Loucy (cell line): ENCODE results near the gene SSH2.

Source experiments
- H2AFZ ChIP-seq: fragments of 200-600 bp; sonication (generic); 2 replicates; pipeline ENCODE4 v1.6.0; 2016; ENCODE audit warnings: antibody characterized with exemption, mild to moderate bottlenecking, low read length, moderate library complexity
- H3F3A ChIP-seq: fragments of 200-600 bp; 2 replicates; pipeline ENCODE4 v1.6.0; 2016; ENCODE audit warnings: antibody characterized with exemption, low read depth, mild to moderate bottlenecking
- H3K27me3 ChIP-seq: fragments of 200-600 bp; sonication (generic); 2 replicates; pipeline ENCODE4 v1.6.1; 2014; ENCODE audit warnings: low read length, mild to moderate bottlenecking; ENCODE audit not compliant: insufficient read depth, poor library complexity, severe bottlenecking
- H3K36me3 ChIP-seq: fragments of 200-600 bp; sonication (generic); 2 replicates; pipeline ENCODE4 v1.6.1; 2016; ENCODE audit warnings: low read length; ENCODE audit not compliant: insufficient read depth
- H3K4me1 ChIP-seq: fragments of 200-600 bp; sonication (generic); 2 replicates; pipeline ENCODE4 v1.5.1; 2014; ENCODE audit warnings: low read length, mild to moderate bottlenecking; ENCODE audit not compliant: insufficient read depth, poor library complexity, severe bottlenecking
- H3K4me2 ChIP-seq: fragments of 200-600 bp; sonication (generic); 2 replicates; pipeline ENCODE4 v1.6.0; 2014; ENCODE audit warnings: antibody characterized with exemption, low read length, low read depth, mild to moderate bottlenecking; ENCODE audit not compliant: poor library complexity, severe bottlenecking
- H3K4me3 ChIP-seq: fragments of 200-600 bp; sonication (generic); 2 replicates; pipeline ENCODE4 v1.5.1; 2014; ENCODE audit warnings: low read length, mild to moderate bottlenecking, mixed read lengths; ENCODE audit not compliant: poor library complexity, severe bottlenecking
- H3K79me2 ChIP-seq: fragments of 200-600 bp; sonication (generic); 2 replicates; pipeline ENCODE4 v1.6.1; 2014; ENCODE audit warnings: low read length; ENCODE audit not compliant: insufficient read depth
- H3K9ac ChIP-seq: fragments of 200-600 bp; sonication (generic); 2 replicates; pipeline ENCODE4 v1.6.0; 2014; ENCODE audit warnings: mild to moderate bottlenecking, low read depth, low read length, moderate library complexity; ENCODE audit not compliant: poor library complexity, severe bottlenecking
- H3K9me2 ChIP-seq: fragments of 200-600 bp; sonication (generic); replicated peaks from 2 replicates; pipeline ENCODE4 v1.6.1; 2016; ENCODE audit warnings: low read depth, low read length, mixed read lengths
- H3K9me3 ChIP-seq: fragments of 200-600 bp; sonication (generic); 2 replicates; pipeline ENCODE4 v1.6.1; 2014; ENCODE audit warnings: mild to moderate bottlenecking, antibody characterized with exemption, low read length, low read depth; ENCODE audit not compliant: insufficient read depth
- H4K20me1 ChIP-seq: fragments of 200-600 bp; sonication (generic); 2 replicates; pipeline ENCODE4 v1.6.0; 2014; ENCODE audit warnings: antibody characterized with exemption, low read length, mild to moderate bottlenecking; ENCODE audit not compliant: insufficient read depth, poor library complexity, severe bottlenecking
- EZH2phosphoT487 ChIP-seq: fragments of 200-600 bp; IDR thresholded peaks from 2 replicates; pipeline ENCODE4 v1.6.1; 2018; ENCODE audit warnings: antibody characterized with exemption, mild to moderate bottlenecking, moderate library complexity, borderline replicate concordance
- TF ChIP-seq, protein P1 (sequence below): fragments of 200-600 bp; sonication (generic); conservative IDR thresholded peaks from 2 replicates; pipeline ENCODE4 v1.5.1; 2014; ENCODE audit warnings: mild to moderate bottlenecking, antibody characterized with exemption, low read length

SSH2 gene

DNA sequence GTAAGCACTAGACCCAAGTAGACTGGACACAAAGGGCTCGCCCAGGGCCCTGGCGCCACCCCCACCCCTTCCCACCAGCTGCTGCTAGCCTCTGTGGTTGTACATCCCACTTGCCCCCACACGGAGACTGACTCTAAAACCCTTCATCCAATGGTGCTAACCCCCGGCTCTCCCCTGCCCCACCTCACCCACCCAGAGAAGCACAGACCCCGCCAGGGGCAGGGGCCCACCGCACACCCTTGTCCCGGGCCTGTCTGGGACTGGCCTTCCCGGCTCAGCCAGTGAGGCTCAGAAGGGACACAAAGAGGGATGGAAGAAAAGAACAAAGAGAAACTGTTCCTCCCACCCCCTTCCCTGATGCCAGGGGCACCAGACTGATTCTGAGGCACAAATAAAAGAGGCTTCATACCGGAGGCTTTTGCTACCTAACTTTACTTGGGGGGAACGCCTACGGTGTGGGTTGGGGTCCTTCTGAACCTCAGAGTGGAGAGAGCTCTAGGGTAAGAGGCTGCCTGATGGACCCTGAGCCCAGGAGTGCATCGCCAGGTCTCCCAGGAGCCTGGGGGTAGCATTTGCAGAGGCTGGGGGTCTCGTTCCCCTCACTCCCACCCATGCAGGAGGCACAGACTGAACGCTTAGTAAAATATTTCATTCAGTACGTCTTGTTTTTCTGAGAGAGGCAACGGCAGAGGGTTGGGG lies 315.5 kb downstream of the SSH2 start:
- Histone ChIP-seq H4K20me1 (no peaks in the 10 kb centered on the region), H3K9me2 (no peaks in the 10 kb centered on the region), H3F3A (no peaks in the 10 kb centered on the region), H3K4me1 (peaks cover 7% of the 10 kb centered on the region), H3K9ac (no peak overlapping the region), H2AFZ (no peak overlapping the region), H3K4me3 (no peak overlapping the region), H3K79me2 (no peaks in the 10 kb centered on the region), H3K9me3 (no peaks in the 10 kb centered on the region), H3K36me3 (no peaks in the 10 kb centered on the region), H3K27me3 (no peaks in the 10 kb centered on the region), H3K4me2 (no peak overlapping the region)
- TF ChIP-seq EZH2phosphoT487: no peak
- TF ChIP-seq, protein P1, sequence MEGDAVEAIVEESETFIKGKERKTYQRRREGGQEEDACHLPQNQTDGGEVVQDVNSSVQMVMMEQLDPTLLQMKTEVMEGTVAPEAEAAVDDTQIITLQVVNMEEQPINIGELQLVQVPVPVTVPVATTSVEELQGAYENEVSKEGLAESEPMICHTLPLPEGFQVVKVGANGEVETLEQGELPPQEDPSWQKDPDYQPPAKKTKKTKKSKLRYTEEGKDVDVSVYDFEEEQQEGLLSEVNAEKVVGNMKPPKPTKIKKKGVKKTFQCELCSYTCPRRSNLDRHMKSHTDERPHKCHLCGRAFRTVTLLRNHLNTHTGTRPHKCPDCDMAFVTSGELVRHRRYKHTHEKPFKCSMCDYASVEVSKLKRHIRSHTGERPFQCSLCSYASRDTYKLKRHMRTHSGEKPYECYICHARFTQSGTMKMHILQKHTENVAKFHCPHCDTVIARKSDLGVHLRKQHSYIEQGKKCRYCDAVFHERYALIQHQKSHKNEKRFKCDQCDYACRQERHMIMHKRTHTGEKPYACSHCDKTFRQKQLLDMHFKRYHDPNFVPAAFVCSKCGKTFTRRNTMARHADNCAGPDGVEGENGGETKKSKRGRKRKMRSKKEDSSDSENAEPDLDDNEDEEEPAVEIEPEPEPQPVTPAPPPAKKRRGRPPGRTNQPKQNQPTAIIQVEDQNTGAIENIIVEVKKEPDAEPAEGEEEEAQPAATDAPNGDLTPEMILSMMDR: no peak

DNA sequence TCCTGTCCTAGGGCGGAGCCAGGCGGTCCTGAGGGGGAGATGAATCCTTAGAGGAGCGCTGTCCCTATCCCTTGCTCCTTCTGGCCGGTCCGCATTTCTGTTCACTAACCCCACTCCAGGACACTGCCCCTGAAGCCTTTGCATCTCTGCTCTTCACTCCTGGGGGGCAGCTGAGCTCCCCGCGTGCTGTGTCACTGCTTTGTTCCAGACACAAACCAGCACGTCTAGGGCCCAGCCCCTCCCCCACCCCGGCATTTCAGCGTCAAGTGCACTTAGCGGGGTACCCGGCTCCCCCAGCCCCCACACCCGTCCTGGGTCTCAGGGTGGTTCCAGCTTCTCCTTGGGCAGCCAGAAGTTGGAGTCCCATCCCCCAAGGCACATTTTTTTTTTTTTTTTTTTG lies 316.2 kb downstream of the SSH2 start:
- no peak overlapping the region for H2AFZ ChIP-seq
- H3K9me2 ChIP-seq: no peaks in the 10 kb centered on the region
- H3K4me1 ChIP-seq: peaks cover 7% of the 10 kb centered on the region
- H3K9ac ChIP-seq: no peak overlapping the region
- no peaks in the 10 kb centered on the region for H4K20me1 ChIP-seq
- H3K9me3 ChIP-seq: no peaks in the 10 kb centered on the region
- no peaks in the 10 kb centered on the region for H3K79me2 ChIP-seq
- H3K4me3 ChIP-seq: no peak overlapping the region
- no peaks in the 10 kb centered on the region for H3F3A ChIP-seq
- H3K4me2 ChIP-seq: no peak overlapping the region
- TF ChIP-seq EZH2phosphoT487: no peak
- TF ChIP-seq, protein P1: no peak
- no peaks in the 10 kb centered on the region for H3K27me3 ChIP-seq
- H3K36me3 ChIP-seq: no peaks in the 10 kb centered on the region

DNA sequence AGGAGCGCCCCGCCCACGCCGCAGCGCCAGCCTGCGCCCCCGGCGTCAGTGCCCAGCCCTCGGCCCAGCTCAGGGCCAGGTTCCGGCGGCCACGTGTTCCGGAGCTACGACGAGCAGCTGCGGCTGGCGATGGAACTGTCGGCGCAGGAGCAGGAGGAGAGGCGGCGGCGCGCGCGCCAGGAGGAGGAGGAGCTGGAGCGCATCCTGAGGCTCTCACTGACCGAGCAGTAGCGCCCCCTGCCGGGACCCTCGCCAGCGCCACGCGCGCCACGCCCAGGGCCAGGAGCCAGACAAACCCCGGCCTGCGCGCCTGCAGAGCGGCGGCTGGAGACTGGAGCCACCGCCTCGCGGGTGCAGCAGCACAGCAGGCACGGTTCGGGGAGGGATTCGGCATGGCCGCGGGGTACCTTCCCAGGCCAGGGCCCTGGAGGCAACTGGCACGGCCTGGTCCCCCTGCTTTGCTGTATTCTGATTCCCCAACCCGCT lies 316.6 kb downstream of the SSH2 start:
- no peaks in the 10 kb centered on the region for H3F3A ChIP-seq
- H3K4me2 ChIP-seq: no peak overlapping the region
- H4K20me1 ChIP-seq: no peaks in the 10 kb centered on the region
- no peaks in the 10 kb centered on the region for H3K27me3 ChIP-seq
- H3K9ac ChIP-seq: no peak overlapping the region
- no peaks in the 10 kb centered on the region for H3K9me3 ChIP-seq
- no peaks in the 10 kb centered on the region for H3K79me2 ChIP-seq
- TF ChIP-seq EZH2phosphoT487: no peak
- TF ChIP-seq, protein P1: no peak
- H3K4me1 ChIP-seq: peaks cover 7% of the 10 kb centered on the region
- no peaks in the 10 kb centered on the region for H3K36me3 ChIP-seq
- H3K9me2 ChIP-seq: no peaks in the 10 kb centered on the region
- no peak overlapping the region for H2AFZ ChIP-seq
- no peak overlapping the region for H3K4me3 ChIP-seq
